ENCODE measurements around the gene UNC79.

The UNC79 gene

GRCh38 chr14:93531644-93532043 is 100.9 kb downstream of the UNC79 start:
- CTCF ChIA-PET, result interaction anchor here (1.1 kb wide), 1 partner anchor 8 kb away, joined by 3 read pairs; no protein-coding TSS in a partner anchor
- POLR2A ChIA-PET, result no interaction called here
- DNase-seq (ENCODE audit: extremely low spot score), result no peak
- TF ChIP-seq CTCF (IDR thresholded peaks at IDR 0.05; ENCODE audit: control extremely low read depth, extremely low read depth, low read depth, missing control alignments), result no peak

GRCh38 chr14:93532541-93532940 is 101.8 kb downstream of the UNC79 start:
- no peak for DNase-seq (ENCODE audit: extremely low spot score)
- TF ChIP-seq CTCF (IDR thresholded peaks at IDR 0.05; ENCODE audit: control extremely low read depth, extremely low read depth, low read depth, missing control alignments), result no peak
- ChIA-PET CTCF (interaction anchor here (1.5 kb wide), 1 partner anchor 420 kb away, joined by 3 read pairs; no protein-coding TSS in a partner anchor), POLR2A (no interaction called here)

GRCh38 chr14:93533437-93533836 is 102.7 kb downstream of the UNC79 start:
- no peak for DNase-seq (ENCODE audit: extremely low spot score)

GRCh38 chr14:93533842-93534241 is 103.1 kb downstream of the UNC79 start:
- POLR2A ChIA-PET, result no interaction called here
- CTCF ChIA-PET, result interaction anchor here (1.0 to 1.7 kb wide), 6 partner anchors 11 to 339 kb away, joined by 3 to 9 read pairs (median 4); no protein-coding TSS in a partner anchor
- peak; percentile 45 for DNase-seq (ENCODE audit: extremely low spot score)

More at GRCh38 chr14:93533437-93533836, 102.7 kb downstream of the UNC79 start:
- ChIA-PET POLR2A (no interaction called here), CTCF (interaction anchor here (1.1 to 1.7 kb wide), 5 partner anchors 15 to 420 kb away, joined by 3 to 5 read pairs (median 3); no protein-coding TSS in a partner anchor)
- TF ChIP-seq CTCF (IDR thresholded peaks at IDR 0.05; ENCODE audit: control extremely low read depth, extremely low read depth, low read depth, missing control alignments), result no peak

GRCh38 chr14:93535537-93535936 is 104.8 kb downstream of the UNC79 start:
- TF ChIP-seq CTCF (IDR thresholded peaks at IDR 0.05; ENCODE audit: control extremely low read depth, extremely low read depth, low read depth, missing control alignments), result no peak
- ChIA-PET CTCF (interaction anchor here (0.8 to 1.7 kb wide), 4 partner anchors 9 to 420 kb away, joined by 3 to 9 read pairs (median 3); no protein-coding TSS in a partner anchor), POLR2A (no interaction called here)
- DNase-seq (ENCODE audit: extremely low spot score), result no peak

More at GRCh38 chr14:93533842-93534241, 103.1 kb downstream of the UNC79 start:
- no peak for TF ChIP-seq CTCF (IDR thresholded peaks at IDR 0.05; ENCODE audit: control extremely low read depth, extremely low read depth, low read depth, missing control alignments)

GRCh38 chr14:93536945-93537344 is 106.2 kb downstream of the UNC79 start:
- TF ChIP-seq CTCF (IDR thresholded peaks at IDR 0.05; ENCODE audit: control extremely low read depth, extremely low read depth, low read depth, missing control alignments), result peak; percentile 31
- POLR2A ChIA-PET, result no interaction called here
- CTCF ChIA-PET, result interaction anchor here (0.6 to 2.1 kb wide), 6 partner anchors 10 to 330 kb away, joined by 3 to 12 read pairs (median 3); partner anchors contain the start of genes GON7 and UBR7
- no peak for DNase-seq (ENCODE audit: extremely low spot score)

Data from GM10248 (cell line).